ES-I3 (cell line): Measurements from ENCODE around the gene ATP6V1C2.
A peak's percentile ranks its signal among the peaks of the same experiment; 100 is the strongest.

Source experiments
- H3K36me3 ChIP-seq: 2 replicates; pipeline ENCODE4 v1.6.1; 2013; ENCODE audit warnings: mild to moderate bottlenecking, low read length, control low read depth, moderate library complexity; ENCODE audit not compliant: insufficient read depth
- H3K4me1 ChIP-seq: 2 replicates; pipeline ENCODE4 v1.6.1; 2013; ENCODE audit warnings: mild to moderate bottlenecking, control low read depth, low read length; ENCODE audit not compliant: insufficient read depth
- H3K9ac ChIP-seq: 2 replicates; pipeline ENCODE4 v1.6.1; 2013; ENCODE audit warnings: low read depth, mild to moderate bottlenecking, low read length, moderate library complexity
- H3K9me3 ChIP-seq: 2 replicates; pipeline ENCODE4 v1.6.1; 2013; ENCODE audit warnings: mild to moderate bottlenecking, low read length, moderate library complexity; ENCODE audit not compliant: control insufficient read depth, insufficient read depth

The ATP6V1C2 gene

GRCh38 chr2:10709290-10709939 is 12.0 kb upstream of the ATP6V1C2 start:
- peaks cover 6% of the 10 kb centered on the region; the same call in 1 of the 2 replicates for H3K4me1 ChIP-seq
- H3K9ac ChIP-seq: no peak overlapping the region
- H3K9me3 ChIP-seq: no peaks in the 10 kb centered on the region
- H3K36me3 ChIP-seq: no peaks in the 10 kb centered on the region

DNA sequence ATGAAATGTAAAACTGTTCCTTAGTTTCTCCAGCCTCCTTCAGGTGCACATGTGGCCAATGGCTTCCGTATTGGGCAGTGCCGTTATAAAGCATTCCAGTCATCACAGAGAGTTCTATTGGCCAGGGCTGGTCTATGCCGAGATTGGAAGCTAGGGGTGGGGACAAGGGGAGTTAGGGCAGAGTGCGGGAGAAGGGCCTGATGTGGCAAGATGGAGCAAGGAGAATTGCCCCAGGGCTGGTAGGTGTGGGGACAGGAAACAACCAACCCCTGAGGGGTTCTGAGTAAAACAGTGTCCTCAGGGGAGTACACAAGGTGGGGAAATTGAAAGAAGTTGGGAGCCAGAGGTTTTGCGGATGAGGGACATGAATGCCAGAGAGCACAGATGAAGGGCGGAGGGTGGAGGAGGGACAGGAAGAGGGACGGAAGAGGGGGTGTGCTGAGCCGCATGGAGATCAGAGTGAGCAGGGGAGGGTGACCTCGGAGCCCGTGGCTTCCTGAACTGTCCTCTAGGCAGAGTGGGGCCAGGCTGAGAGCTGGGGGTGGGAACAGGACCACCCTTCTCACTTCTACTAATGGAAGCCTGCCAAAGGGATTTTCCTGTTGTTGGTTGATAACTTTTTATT is 9.1 kb upstream of the ATP6V1C2 start:
- Histone ChIP-seq H3K9ac (peak overlapping the region; percentile 29; the same call in 1 of the 2 replicates), H3K9me3 (no peaks in the 10 kb centered on the region), H3K36me3 (no peaks in the 10 kb centered on the region), H3K4me1 (peaks cover 6% of the 10 kb centered on the region; the same call in 1 of the 2 replicates)

GRCh38 chr2:10716581-10716980 is 4.8 kb upstream of the ATP6V1C2 start:
- Histone ChIP-seq H3K9me3 (no peaks in the 10 kb centered on the region), H3K9ac (no peak overlapping the region)

DNA sequence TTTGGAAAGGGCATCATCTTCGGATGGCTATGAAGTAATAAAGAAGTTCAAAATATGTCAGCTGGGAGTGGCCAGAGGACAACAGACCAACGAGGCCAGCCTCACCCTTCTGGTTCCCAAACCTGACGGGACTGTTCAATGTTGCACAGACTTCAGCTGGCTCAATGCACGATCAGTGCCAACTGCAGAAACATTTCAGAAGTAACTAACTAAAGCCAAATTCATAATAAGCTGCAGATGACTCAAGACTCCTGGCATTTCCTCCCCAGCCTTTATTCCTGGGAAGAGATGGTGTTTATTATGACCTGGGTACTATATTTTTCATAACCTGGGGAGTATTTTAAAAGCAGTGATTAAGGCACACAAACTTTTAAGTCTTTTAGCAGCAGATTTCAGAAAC is 3.8 kb upstream of the ATP6V1C2 start:
- Histone ChIP-seq H3K9ac (no peak overlapping the region), H3K4me1 (no peaks in the 10 kb centered on the region; the same call in 1 of the 2 replicates), H3K36me3 (no peaks in the 10 kb centered on the region), H3K9me3 (no peaks in the 10 kb centered on the region)

More at GRCh38 chr2:10716581-10716980, 4.8 kb upstream of the ATP6V1C2 start:
- Histone ChIP-seq H3K36me3 (no peaks in the 10 kb centered on the region), H3K4me1 (peaks cover 6% of the 10 kb centered on the region; the same call in 1 of the 2 replicates)

GRCh38 chr2:10720306-10720705 is 1.1 kb upstream of the ATP6V1C2 start:
- Histone ChIP-seq H3K9me3 (no peaks in the 10 kb centered on the region), H3K4me1 (no peaks in the 10 kb centered on the region), H3K36me3 (no peaks in the 10 kb centered on the region), H3K9ac (no peak overlapping the region)

- H3K9ac ChIP-seq: peak overlapping the region; percentile 70; the same call in 1 of the 2 replicates
- H3K9me3 ChIP-seq: no peaks in the 10 kb centered on the region
- H3K4me1 ChIP-seq: no peaks in the 10 kb centered on the region
- no peaks in the 10 kb centered on the region for H3K36me3 ChIP-seq
Observed at GRCh38 chr2:10720947-10721395, 459 bp upstream of the ATP6V1C2 start.

DNA sequence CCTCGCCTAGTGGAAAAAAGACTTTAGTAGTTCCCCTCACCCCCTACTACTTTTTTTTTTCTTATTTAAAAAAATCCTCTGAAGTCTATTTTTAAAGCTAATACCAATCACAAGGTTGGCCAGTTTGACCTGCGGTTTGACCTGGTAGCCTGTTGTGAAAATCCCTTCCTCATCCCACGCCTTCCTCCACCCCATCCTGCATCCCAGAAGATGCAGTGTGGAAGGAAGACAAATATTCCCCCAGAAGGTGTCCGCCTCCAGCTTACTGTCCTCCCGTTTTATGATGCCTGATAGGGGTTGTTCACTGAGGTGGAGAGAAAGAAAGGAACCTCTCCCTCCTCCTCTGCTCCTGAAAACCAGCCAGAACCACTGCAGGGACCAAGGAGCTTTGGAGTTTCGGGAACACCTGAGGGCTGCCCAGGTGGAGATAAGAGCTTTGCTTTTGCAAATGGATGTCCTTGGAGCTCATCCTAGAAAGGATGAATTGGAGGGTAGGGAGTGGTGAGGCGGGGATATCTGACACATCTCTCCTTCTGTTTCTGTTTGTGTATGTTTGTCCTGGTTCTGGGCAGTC is 909 bp downstream of the ATP6V1C2 start:
- Histone ChIP-seq H3K9me3 (no peaks in the 10 kb centered on the region), H3K9ac (peak overlapping the region; percentile 70; the same call in 1 of the 2 replicates), H3K36me3 (no peaks in the 10 kb centered on the region), H3K4me1 (no peaks in the 10 kb centered on the region)

GRCh38 chr2:10732924-10733565 is 11.6 kb downstream of the ATP6V1C2 start:
- H3K4me1 ChIP-seq: no peaks in the 10 kb centered on the region; the same call in 1 of the 2 replicates
- no peak overlapping the region for H3K9ac ChIP-seq
- no peaks in the 10 kb centered on the region for H3K36me3 ChIP-seq
- H3K9me3 ChIP-seq: no peaks in the 10 kb centered on the region

DNA sequence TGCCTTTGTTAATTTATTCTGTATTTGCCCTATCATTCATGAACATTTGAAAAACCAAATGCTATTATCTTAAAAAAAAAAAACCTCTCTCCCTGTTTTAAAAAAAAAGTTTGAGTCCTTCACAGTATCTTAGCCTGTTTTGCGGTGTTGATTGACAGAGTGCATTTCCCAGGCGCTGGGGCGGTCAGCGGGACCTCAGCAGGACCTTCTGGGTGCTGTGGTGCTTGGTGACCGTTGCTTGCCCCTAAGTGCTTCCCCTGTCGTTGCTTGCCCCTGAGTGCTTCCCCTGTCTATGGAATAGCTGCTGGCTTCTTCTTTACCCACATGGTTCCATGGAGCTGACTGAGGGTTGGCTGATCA is 12.1 kb downstream of the ATP6V1C2 start:
- H3K9me3 ChIP-seq: no peaks in the 10 kb centered on the region
- no peaks in the 10 kb centered on the region; the same call in 1 of the 2 replicates for H3K4me1 ChIP-seq
- H3K36me3 ChIP-seq: no peaks in the 10 kb centered on the region

DNA sequence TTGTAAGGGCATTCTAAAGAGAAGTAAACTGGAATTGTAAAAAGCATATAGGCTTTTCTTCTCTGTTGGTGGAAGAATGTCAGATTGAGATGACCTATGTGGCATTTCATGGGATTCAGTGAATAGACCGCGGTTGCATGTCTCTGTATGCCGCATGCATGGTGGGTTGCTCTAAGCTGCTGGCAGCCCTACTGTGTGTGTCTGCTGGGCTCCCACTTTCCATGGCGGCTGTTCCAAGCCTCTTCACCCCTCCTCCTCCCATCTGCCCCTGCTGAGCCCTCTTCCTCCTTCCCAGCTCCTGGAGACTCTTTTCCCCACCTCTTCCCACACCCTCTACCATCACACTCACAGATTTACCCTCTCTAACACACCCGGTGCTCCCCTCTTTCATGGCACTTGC is 12.6 kb downstream of the ATP6V1C2 start:
- Histone ChIP-seq H3K9ac (no peak overlapping the region), H3K9me3 (no peaks in the 10 kb centered on the region), H3K4me1 (no peaks in the 10 kb centered on the region; the same call in 1 of the 2 replicates), H3K36me3 (no peaks in the 10 kb centered on the region)

More for the DNA sequence above, 12.1 kb downstream of the ATP6V1C2 start:
- no peak overlapping the region for H3K9ac ChIP-seq

GRCh38 chr2:10738192-10738591 is 16.8 kb downstream of the ATP6V1C2 start:
- H3K36me3 ChIP-seq: no peaks in the 10 kb centered on the region

GRCh38 chr2:10740226-10740625 is 18.8 kb downstream of the ATP6V1C2 start:
- Histone ChIP-seq H3K9me3 (no peaks in the 10 kb centered on the region), H3K9ac (no peak overlapping the region), H3K36me3 (no peaks in the 10 kb centered on the region), H3K4me1 (peaks cover 6% of the 10 kb centered on the region)

More at GRCh38 chr2:10738192-10738591, 16.8 kb downstream of the ATP6V1C2 start:
- Histone ChIP-seq H3K4me1 (peaks cover 6% of the 10 kb centered on the region), H3K9ac (no peak overlapping the region), H3K9me3 (no peaks in the 10 kb centered on the region)

GRCh38 chr2:10741139-10741538 is 19.7 kb downstream of the ATP6V1C2 start:
- Histone ChIP-seq H3K36me3 (no peaks in the 10 kb centered on the region), H3K9me3 (no peaks in the 10 kb centered on the region)

DNA sequence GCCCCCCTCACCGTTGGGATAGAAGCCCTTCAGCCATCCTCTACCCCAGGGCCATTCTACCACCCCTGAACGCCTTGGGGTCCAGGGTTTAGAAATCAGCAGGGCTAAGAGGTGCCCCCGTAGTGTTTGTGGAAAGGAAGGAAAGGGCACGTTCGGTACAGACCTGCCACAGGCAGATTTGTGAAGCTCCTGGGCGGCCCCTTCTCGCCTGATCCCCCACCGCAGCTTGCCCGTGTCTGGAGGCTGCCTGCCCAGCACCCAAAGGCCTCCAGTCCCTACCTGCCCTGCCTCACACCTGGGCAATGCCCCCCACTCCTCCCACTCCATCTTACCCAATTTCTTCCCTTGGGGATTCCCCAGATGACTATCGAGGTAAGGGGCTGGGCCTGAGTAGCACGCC is 21.2 kb downstream of the ATP6V1C2 start:
- no peaks in the 10 kb centered on the region for H3K9me3 ChIP-seq
- no peak overlapping the region for H3K9ac ChIP-seq
- H3K4me1 ChIP-seq: peaks cover 6% of the 10 kb centered on the region
- no peaks in the 10 kb centered on the region for H3K36me3 ChIP-seq

More at GRCh38 chr2:10741139-10741538, 19.7 kb downstream of the ATP6V1C2 start:
- H3K9ac ChIP-seq: no peak overlapping the region
- H3K4me1 ChIP-seq: peaks cover 6% of the 10 kb centered on the region
